ENCODE results near the gene MYH9. TPM values are rescaled to one million over a fixed set of nuclear protein-coding genes. Genes with fewer than 3 reads are reported as not detected.
"Not testable (repeated sequence)": the region's sequence is repeated elsewhere in the genome, so short reads cannot be mapped to it uniquely, and the experiment has no call there.

Gene MYH9
- total and polyA plus RNA-seq, 2 donors (not counting 1 experiment from before 2014, with no cell fraction given): 108 to 554 TPM

GRCh38 chr22:36262307-36262706, 125.5 kb downstream of the MYH9 start:
- Histone ChIP-seq H3K36me3 (replicated peaks in 1 of 2; ENCODE audit: control extremely low read depth in 1 of 2, control insufficient read depth in 1 of 2, extremely low read depth in 1 of 2, insufficient read depth in 2 of 2, low read length in 1 of 2) (peaks cover 1 to 29% of the 10 kb centered on the region in 2 experiments), H3K4me1 (ENCODE audit: control insufficient read depth in 2 of 2, insufficient read depth in 2 of 2, low read length in 2 of 2) (peaks cover 5 to 10% of the 10 kb centered on the region in 2 donors)
- H3K9ac ChIP-seq (ENCODE audit: low read length); H3K4me3 ChIP-seq (ENCODE audit: control extremely low read depth in 1 of 5, extremely low read depth in 1 of 5, insufficient read depth in 1 of 5, low read depth in 2 of 5, low read length in 4 of 5); H3K9me3 ChIP-seq (ENCODE audit: control extremely low read depth in 1 of 3, control insufficient read depth in 2 of 3, insufficient read depth in 1 of 3, low read length in 2 of 3); H4K20me1 ChIP-seq (ENCODE audit: control insufficient read depth, insufficient read depth, low read length, poor library complexity, severe bottlenecking); intact Hi-C loops (cut with micrococcal nuclease); H3K4me2 ChIP-seq (replicated peaks; ENCODE audit: low read depth, low read length, poor library complexity, severe bottlenecking); H2AFZ ChIP-seq (ENCODE audit: insufficient read depth, low read depth, low read length, poor library complexity, severe bottlenecking); H3K27ac ChIP-seq (ENCODE audit: low read length in 2 of 2); H3K27me3 ChIP-seq (replicated peaks in 1 of 4; ENCODE audit: control extremely low read depth in 1 of 4, control insufficient read depth in 3 of 4, insufficient read depth in 4 of 4, low read length in 3 of 4); DNase-seq; H3K79me2 ChIP-seq (ENCODE audit: control insufficient read depth, insufficient read depth, low read length); H3K27me3 Mint-ChIP-seq; H3K4me3 Mint-ChIP-seq; H3K9me3 Mint-ChIP-seq (ENCODE audit: insufficient read depth); H3K27ac Mint-ChIP-seq; ATAC-seq (ENCODE audit: low read depth); CTCF ChIA-PET; POLR2A ChIA-PET: not testable (repeated sequence)
- WGBS (ENCODE audit: insufficient coverage): 100% methylated on average over 1 of the region's 3 CpGs
- peaks cover 12% of the 10 kb centered on the region for H3K4me1 Mint-ChIP-seq

- H4K20me1 ChIP-seq (ENCODE audit: control insufficient read depth, insufficient read depth, low read length, poor library complexity, severe bottlenecking); intact Hi-C loops (cut with micrococcal nuclease); ATAC-seq (ENCODE audit: low read depth); DNase-seq; H3K27me3 ChIP-seq (replicated peaks in 1 of 4; ENCODE audit: control extremely low read depth in 1 of 4, control insufficient read depth in 3 of 4, insufficient read depth in 4 of 4, low read length in 3 of 4); H3K27ac ChIP-seq (ENCODE audit: low read length in 2 of 2); H3K27ac Mint-ChIP-seq; H3K9me3 ChIP-seq (ENCODE audit: control extremely low read depth in 1 of 3, control insufficient read depth in 2 of 3, insufficient read depth in 1 of 3, low read length in 2 of 3); H3K9me3 Mint-ChIP-seq (ENCODE audit: insufficient read depth); H3K4me3 Mint-ChIP-seq; POLR2A ChIA-PET; H3K4me2 ChIP-seq (replicated peaks; ENCODE audit: low read depth, low read length, poor library complexity, severe bottlenecking); H3K27me3 Mint-ChIP-seq; H3K9ac ChIP-seq (ENCODE audit: low read length); H3K79me2 ChIP-seq (ENCODE audit: control insufficient read depth, insufficient read depth, low read length); H2AFZ ChIP-seq (ENCODE audit: insufficient read depth, low read depth, low read length, poor library complexity, severe bottlenecking); H3K4me3 ChIP-seq (ENCODE audit: control extremely low read depth in 1 of 5, extremely low read depth in 1 of 5, insufficient read depth in 1 of 5, low read depth in 2 of 5, low read length in 4 of 5): not testable (repeated sequence)
- 79% methylated on average over 5 of the region's 6 CpGs for WGBS (ENCODE audit: insufficient coverage)
- CTCF ChIA-PET: interaction anchor here (0.9 to 1.2 kb wide), 2 partner anchors 22 to 225 kb away, joined by 3 to 4 read pairs; partner anchors contain the start of gene APOL2
- H3K4me1 ChIP-seq (ENCODE audit: control insufficient read depth in 2 of 2, insufficient read depth in 2 of 2, low read length in 2 of 2): peaks cover 5 to 10% of the 10 kb centered on the region in 2 donors
- H3K4me1 Mint-ChIP-seq: peaks cover 12% of the 10 kb centered on the region
- H3K36me3 ChIP-seq (replicated peaks in 1 of 2; ENCODE audit: control extremely low read depth in 1 of 2, control insufficient read depth in 1 of 2, extremely low read depth in 1 of 2, insufficient read depth in 2 of 2, low read length in 1 of 2): peaks cover 1 to 32% of the 10 kb centered on the region in 2 experiments
Observed at GRCh38 chr22:36261675-36262074, 126.1 kb downstream of the MYH9 start.
